GM12865 (cell line): Measurements from ENCODE around the gene TLE3.
"Not testable (repeated sequence)": the region's sequence is repeated elsewhere in the genome, so short reads cannot be mapped to it uniquely, and the experiment has no call there.

ENCODE experiments used
- DNase-seq: peaks from one replicate; pipeline ENCODE4 v3.0.0; 2010; ENCODE audit warnings: low read depth
- H3K4me3 ChIP-seq: 2 replicates; pipeline ENCODE4 v1.5.1; 2011; ENCODE audit warnings: mild to moderate bottlenecking, low read depth, low read length, control low read depth
- CTCF ChIP-seq: IDR thresholded peaks from 2 replicates; pipeline ENCODE4 v1.5.1; 2011; ENCODE audit warnings: low read length, control low read depth, low read depth, inconsistent platforms; ENCODE audit not compliant: insufficient read depth; ENCODE audit errors: missing control alignments

The TLE3 gene

GRCh38 chr15:70116317-70116716 lies 18.6 kb upstream of the TLE3 start:
- DNase-seq, result no peak
- TF ChIP-seq CTCF, result no peak
- no peak overlapping the region for H3K4me3 ChIP-seq

- H3K4me3 ChIP-seq, result no peak overlapping the region
- no peak for TF ChIP-seq CTCF
- DNase-seq, result no peak
These were observed 16.5 kb upstream of the TLE3 start for GRCh38 chr15:70114221-70114620.

- DNase-seq, result peak; percentile 54
- H3K4me3 ChIP-seq, result no peak overlapping the region
- TF ChIP-seq CTCF, result no peak
These were observed 15.6 kb upstream of the TLE3 start for GRCh38 chr15:70113304-70113700.

GRCh38 chr15:70112572-70113303 lies 15.0 kb upstream of the TLE3 start:
- H3K4me3 ChIP-seq, result not testable (repeated sequence)

GRCh38 chr15:70112074-70112395 lies 14.3 kb upstream of the TLE3 start:
- no peak for DNase-seq
- no peak overlapping the region for H3K4me3 ChIP-seq
- no peak for TF ChIP-seq CTCF

More at GRCh38 chr15:70112572-70113303, 15.0 kb upstream of the TLE3 start:
- not testable (repeated sequence) for DNase-seq

GRCh38 chr15:70111203-70112073 lies 13.7 kb upstream of the TLE3 start:
- H3K4me3 ChIP-seq, result no peak overlapping the region
- DNase-seq, result peak; percentile 29
- no peak for TF ChIP-seq CTCF

GRCh38 chr15:70109978-70110377 lies 12.3 kb upstream of the TLE3 start:
- no peak for DNase-seq

More at GRCh38 chr15:70109978-70110377, 12.3 kb upstream of the TLE3 start:
- H3K4me3 ChIP-seq, result no peak overlapping the region
- no peak for TF ChIP-seq CTCF
